BLaER1 treated with 17β-estradiol and CSF1 and Interleukin-3, amounts not matched to agents 10 nM and 100 nM (cell line): ENCODE data around the gene RHBDF2.

Source experiments
- H3K27ac ChIP-seq, 11 experiments: shearing (Covaris generic); formaldehyde crosslinking; 2 replicates each; pipeline ENCODE4 v1.8.1; 2022
- H3K27me3 ChIP-seq, 11 experiments: shearing (Covaris generic); formaldehyde crosslinking; 2 replicates each; pipeline ENCODE4 v1.8.1; 2022
- H3K36me3 ChIP-seq, 11 experiments: shearing (Covaris generic); formaldehyde crosslinking; 2 replicates each; pipeline ENCODE4 v1.8.1; 2022
- H3K4me1 ChIP-seq, 10 experiments: shearing (Covaris generic); formaldehyde crosslinking; 2 replicates each; pipeline ENCODE4 v1.8.1; 2022
- H3K4me2 ChIP-seq, 11 experiments: shearing (Covaris generic); formaldehyde crosslinking; 2 replicates each; pipeline ENCODE4 v1.8.1; 2022
- H3K4me3 ChIP-seq, 10 experiments: shearing (Covaris generic); formaldehyde crosslinking; 2 replicates each; pipeline ENCODE4 v1.8.1; 2022
- H3K9ac ChIP-seq, 11 experiments: shearing (Covaris generic); formaldehyde crosslinking; 2 replicates each; pipeline ENCODE4 v1.8.1; 2022
- H3K9me3 ChIP-seq, 11 experiments: shearing (Covaris generic); formaldehyde crosslinking; replicated peaks in 1 of 11; 2 replicates each; pipeline ENCODE4 v1.8.1; 2022
- H4K20me1 ChIP-seq, 11 experiments: shearing (Covaris generic); formaldehyde crosslinking; 2 replicates each; pipeline ENCODE4 v1.8.1; 2022
- Cebpa-rat ChIP-seq, 11 experiments: shearing (Covaris generic); IDR thresholded peaks; 2 replicates each; pipeline ENCODE4 v1.8.1; 2022

Gene RHBDF2

GRCh38 chr17:76435751-76436150 is 65.5 kb downstream of the RHBDF2 start:
- peaks cover 17 to 51% (median 25%) of the 10 kb centered on the region in 10 experiments for H3K4me1 ChIP-seq
- no peak overlapping the region for H3K4me2 ChIP-seq
- TF ChIP-seq Cebpa-rat (IDR thresholded peaks at IDR 0.05), result no peak
- H3K27ac ChIP-seq, result no peak overlapping the region
- H3K4me3 ChIP-seq, result no peak overlapping the region
- H3K27me3 ChIP-seq, result no peaks in the 10 kb centered on the region
- H4K20me1 ChIP-seq, result peaks cover 60 to 100% (median 86%) of the 10 kb centered on the region in 11 experiments; a peak in 21 of 22 replicates
- peaks cover 0 to 28% (median 9%) of the 10 kb centered on the region in 11 experiments; a peak in 8 of 22 replicates for H3K36me3 ChIP-seq
- no peak overlapping the region for H3K9ac ChIP-seq
- no peaks in the 10 kb centered on the region for H3K9me3 ChIP-seq

GRCh38 chr17:76434870-76435269 is 66.4 kb downstream of the RHBDF2 start:
- H3K27ac ChIP-seq, result no peak overlapping the region
- peaks cover 52 to 100% (median 79%) of the 10 kb centered on the region in 11 experiments; a peak in 20 of 22 replicates for H4K20me1 ChIP-seq
- no peaks in the 10 kb centered on the region for H3K9me3 ChIP-seq
- H3K4me1 ChIP-seq, result peaks cover 18 to 51% (median 25%) of the 10 kb centered on the region in 10 experiments
- TF ChIP-seq Cebpa-rat (IDR thresholded peaks at IDR 0.05), result no peak
- no peaks in the 10 kb centered on the region for H3K27me3 ChIP-seq
- H3K4me2 ChIP-seq, result peak overlapping the region in 9 of 11 experiments; percentile 53 to 78 (median 70); a peak in 14 of 22 replicates
- H3K9ac ChIP-seq, result no peak overlapping the region
- no peak overlapping the region for H3K4me3 ChIP-seq
- H3K36me3 ChIP-seq, result peaks cover 0 to 30% (median 6%) of the 10 kb centered on the region in 11 experiments; a peak in 9 of 22 replicates

- no peak overlapping the region for H3K4me3 ChIP-seq
- no peaks in the 10 kb centered on the region for H3K27me3 ChIP-seq
- H3K36me3 ChIP-seq, result peaks cover 0 to 19% (median 5%) of the 10 kb centered on the region in 11 experiments; a peak in 6 of 22 replicates
- no peak for TF ChIP-seq Cebpa-rat (IDR thresholded peaks at IDR 0.05)
- no peaks in the 10 kb centered on the region for H3K9me3 ChIP-seq
- peak overlapping the region; percentile 19 to 78 (median 69) for H3K4me2 ChIP-seq
- H3K9ac ChIP-seq, result peak overlapping the region in 10 of 11 experiments; percentile 8 to 52 (median 40); a peak in 13 of 22 replicates
- H4K20me1 ChIP-seq, result peaks cover 44 to 97% (median 74%) of the 10 kb centered on the region in 11 experiments; a peak in 19 of 22 replicates
- peak overlapping the region in 10 of 11 experiments; percentile 38 to 70 (median 50); a peak in 19 of 22 replicates for H3K27ac ChIP-seq
- peaks cover 30 to 62% (median 35%) of the 10 kb centered on the region in 10 experiments for H3K4me1 ChIP-seq
These were observed 67.5 kb downstream of the RHBDF2 start for GRCh38 chr17:76433693-76434092.

DNA sequence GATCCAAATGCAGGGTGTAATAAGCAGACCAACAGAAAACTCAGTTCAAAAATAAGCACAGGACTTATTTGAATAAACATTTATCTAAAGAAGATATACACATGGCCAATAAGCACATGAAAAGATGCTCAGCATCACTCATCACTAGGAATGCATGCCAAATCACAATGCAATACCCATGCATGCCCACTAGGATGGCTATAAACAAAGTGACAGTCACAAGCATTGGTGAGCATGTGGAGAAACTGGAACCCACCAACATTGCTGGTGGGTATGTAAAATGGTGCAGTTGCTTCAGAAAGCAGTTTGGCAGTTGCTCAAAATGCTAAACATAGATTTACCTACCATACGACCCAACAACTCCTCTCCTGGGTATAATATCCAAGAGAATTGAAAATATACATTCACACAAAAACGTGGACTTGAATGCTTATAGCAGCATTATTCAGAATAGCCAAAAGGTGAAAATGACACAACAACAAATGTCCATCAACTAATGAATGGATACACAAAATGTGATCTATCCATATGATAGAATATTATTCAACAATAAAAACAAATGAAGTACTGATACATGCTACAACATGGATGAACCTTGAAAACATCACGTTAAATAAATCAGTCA is 68.4 kb downstream of the RHBDF2 start:
- no peaks in the 10 kb centered on the region for H3K27me3 ChIP-seq
- no peaks in the 10 kb centered on the region for H3K9me3 ChIP-seq
- H3K4me1 ChIP-seq, result peaks cover 39 to 64% (median 43%) of the 10 kb centered on the region in 10 experiments
- peak overlapping the region in 10 of 11 experiments; percentile 53 to 78 (median 70); a peak in 11 of 22 replicates for H3K4me2 ChIP-seq
- H3K27ac ChIP-seq, result no peak overlapping the region; a peak in 1 of 22 replicates
- H4K20me1 ChIP-seq, result peaks cover 36 to 97% (median 66%) of the 10 kb centered on the region in 11 experiments; a peak in 19 of 22 replicates
- TF ChIP-seq Cebpa-rat (IDR thresholded peaks at IDR 0.05), result no peak
- no peak overlapping the region for H3K9ac ChIP-seq
- peaks cover 0 to 18% (median 5%) of the 10 kb centered on the region in 11 experiments; a peak in 6 of 22 replicates for H3K36me3 ChIP-seq
- no peak overlapping the region for H3K4me3 ChIP-seq

GRCh38 chr17:76432004-76432403 is 69.2 kb downstream of the RHBDF2 start:
- no peaks in the 10 kb centered on the region for H3K27me3 ChIP-seq
- peaks cover 30 to 97% (median 68%) of the 10 kb centered on the region in 11 experiments; a peak in 19 of 22 replicates for H4K20me1 ChIP-seq
- no peak overlapping the region for H3K4me3 ChIP-seq
- no peak overlapping the region for H3K27ac ChIP-seq
- H3K9ac ChIP-seq, result no peak overlapping the region
- no peak for TF ChIP-seq Cebpa-rat (IDR thresholded peaks at IDR 0.05)
- no peaks in the 10 kb centered on the region for H3K9me3 ChIP-seq
- H3K4me1 ChIP-seq, result peaks cover 47 to 72% (median 51%) of the 10 kb centered on the region in 10 experiments
- peaks cover 0 to 18% (median 5%) of the 10 kb centered on the region in 11 experiments; a peak in 6 of 22 replicates for H3K36me3 ChIP-seq
- H3K4me2 ChIP-seq, result no peak overlapping the region

DNA sequence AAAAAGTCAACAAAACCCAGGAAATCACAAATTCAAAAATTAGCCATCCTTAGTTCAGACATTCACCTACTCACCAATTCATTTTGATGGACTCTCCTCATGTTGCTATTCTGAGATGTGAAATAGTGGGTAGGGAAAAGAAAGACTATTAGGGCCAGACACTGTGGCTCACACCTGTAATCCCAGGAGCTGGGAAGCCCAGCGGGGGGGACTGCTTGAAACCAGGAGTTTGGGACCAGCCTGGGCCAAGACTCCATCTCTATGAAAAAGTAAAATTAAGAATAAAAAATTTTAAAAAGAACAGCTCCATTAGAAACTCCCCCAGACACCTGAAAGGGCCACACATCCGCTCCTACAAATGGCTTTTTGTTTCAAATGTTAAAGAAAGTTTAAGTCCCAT is 69.7 kb downstream of the RHBDF2 start:
- Histone ChIP-seq H3K4me3 (no peak overlapping the region), H3K4me1 (peaks cover 52 to 77% (median 56%) of the 10 kb centered on the region in 10 experiments), H3K9ac (no peak overlapping the region), H4K20me1 (peaks cover 27 to 97% (median 67%) of the 10 kb centered on the region in 11 experiments; a peak in 19 of 22 replicates), H3K27ac (no peak overlapping the region), H3K4me2 (no peak overlapping the region), H3K9me3 (no peaks in the 10 kb centered on the region), H3K36me3 (peaks cover 0 to 14% (median 5%) of the 10 kb centered on the region in 11 experiments; a peak in 6 of 22 replicates), H3K27me3 (no peaks in the 10 kb centered on the region)
- TF ChIP-seq Cebpa-rat (IDR thresholded peaks at IDR 0.05), result no peak

GRCh38 chr17:76428511-76428910 is 72.7 kb downstream of the RHBDF2 start:
- Histone ChIP-seq H3K9me3 (0 out of 22 replicates have a peak, but pooled peaks cover 0 to 5% (median 0%) of the 10 kb centered on the region in 11 experiments), H3K4me1 (peaks cover 38 to 54% (median 42%) of the 10 kb centered on the region in 10 experiments), H3K36me3 (peaks cover 0 to 14% (median 8%) of the 10 kb centered on the region in 11 experiments; a peak in 7 of 22 replicates), H3K9ac (no peak overlapping the region), H4K20me1 (peaks cover 17 to 90% (median 39%) of the 10 kb centered on the region in 11 experiments; a peak in 18 of 22 replicates), H3K4me2 (peak overlapping the region; percentile 63 to 85 (median 73)), H3K27ac (peak overlapping the region in 8 of 11 experiments; percentile 9 to 56 (median 42); a peak in 9 of 22 replicates), H3K27me3 (no peaks in the 10 kb centered on the region), H3K4me3 (no peak overlapping the region)
- no peak for TF ChIP-seq Cebpa-rat (IDR thresholded peaks at IDR 0.05)

GRCh38 chr17:76427501-76428231 is 73.6 kb downstream of the RHBDF2 start:
- peak overlapping the region; percentile 9 to 56 (median 41); a peak in 17 of 22 replicates for H3K27ac ChIP-seq
- peaks cover 3 to 18% (median 10%) of the 10 kb centered on the region in 11 experiments; a peak in 15 of 22 replicates for H3K36me3 ChIP-seq
- peak overlapping the region; percentile 63 to 85 (median 73) for H3K4me2 ChIP-seq
- no peak for TF ChIP-seq Cebpa-rat (IDR thresholded peaks at IDR 0.05)
- H3K4me1 ChIP-seq, result peaks cover 36 to 54% (median 46%) of the 10 kb centered on the region in 10 experiments
- H3K27me3 ChIP-seq, result no peaks in the 10 kb centered on the region
- H3K9me3 ChIP-seq, result peaks cover 0 to 5% (median 0%) of the 10 kb centered on the region in 11 experiments; a peak in 1 of 22 replicates
- peak overlapping the region in 1 of 10 experiments; percentile 10; a peak in 1 of 20 replicates for H3K4me3 ChIP-seq
- peaks cover 22 to 90% (median 35%) of the 10 kb centered on the region in 11 experiments; a peak in 18 of 22 replicates for H4K20me1 ChIP-seq
- no peak overlapping the region for H3K9ac ChIP-seq
